Kidney (tissue), 14 donors: Measurements from ENCODE around the gene UNC93B1. TPM values are rescaled to one million over a fixed set of nuclear protein-coding genes. Genes with fewer than 3 reads are reported as not detected.

Experiments used
- DNase-seq, 5 donors: peaks; one replicate each; pipeline ENCODE4 v3.0.0-alpha.2; 2013 to 2020
- FAIRE-seq: peaks from 2 replicates; lab custom pipeline; 2012; peaks lifted over from hg19 to GRCh38; lab: Jason Lieb, UNC
- H3K27ac ChIP-seq, 2 donors: one replicate each; pipeline ENCODE4 v1.7.0; 2013; ENCODE audit warnings: low read depth in 2 of 2, low read length in 2 of 2, inconsistent platforms in 1 of 2
- H3K27me3 ChIP-seq: one replicate; pipeline ENCODE4 v1.7.1; 2013; ENCODE audit warnings: low read length, inconsistent platforms; ENCODE audit not compliant: control insufficient read depth, insufficient read depth
- H3K36me3 ChIP-seq, 3 donors: one replicate each; pipeline versions ENCODE4 v1.7.0 to v1.7.1; 2013; ENCODE audit warnings: low read length in 3 of 3, control low read depth in 1 of 3, inconsistent platforms in 1 of 3; ENCODE audit not compliant: insufficient read depth in 3 of 3, control insufficient read depth in 2 of 3
- H3K4me1 ChIP-seq, 3 donors: one replicate each; pipeline versions ENCODE4 v1.7.0 to v1.7.1; 2013; ENCODE audit warnings: low read length in 3 of 3, inconsistent platforms in 1 of 3, low read depth in 1 of 3; ENCODE audit not compliant: control insufficient read depth in 2 of 3, insufficient read depth in 2 of 3
- H3K4me3 ChIP-seq, 3 donors: one replicate each; pipeline versions ENCODE4 v1.7.0 to v1.8.1; 2013; ENCODE audit warnings: low read length in 3 of 3, control low read depth in 1 of 3, inconsistent platforms in 1 of 3
- H3K9ac ChIP-seq, 3 donors: one replicate each; pipeline versions ENCODE4 v1.7.0 to v1.7.1; 2013; ENCODE audit warnings: low read length in 3 of 3, control low read depth in 1 of 3, inconsistent platforms in 1 of 3
- H3K9me3 ChIP-seq, 3 donors: one replicate each; pipeline versions ENCODE4 v1.7.0 to v1.7.1; 2013; ENCODE audit warnings: low read length in 3 of 3, control low read depth in 1 of 3, inconsistent platforms in 1 of 3; ENCODE audit not compliant: control insufficient read depth in 2 of 3, insufficient read depth in 1 of 3
- intact Hi-C: fragments of 100-400 bp; cut with DNase I; formaldehyde crosslinking; loops from one replicate; pipeline ENCODE4 v1.11.1; 2022
- polyA plus RNA-seq: library from polyadenylated mRNA; stranded (reverse); fragments of 350-450 nt; fragmentation: Illumina TruSeq; extraction: RNeasy Lipid Tissue Mini Kit (QIAGEN cat#74804); gene quantifications from one replicate; pipeline ENCODE4 v1.2.3, GENCODE V29; 2014; ENCODE audit warnings: low read depth, low replicate concordance; ENCODE audit not compliant: insufficient read depth
- total RNA-seq: library from RNA; stranded (reverse); fragmentation: NEBNext Ultra II Directional; extraction: Animal tissue kit (Norgen Biotek cat#: 25700); gene quantifications from one replicate; pipeline ENCODE4 v1.2.1, GENCODE V29; 2021
- TF ChIP-seq, protein P1 (sequence below): IDR thresholded peaks from 3 replicates; pipeline ENCODE4 v1.5.1; 2012; ENCODE audit warnings: mild to moderate bottlenecking, moderate library complexity, borderline replicate concordance; ENCODE audit not compliant: insufficient read depth; ENCODE audit errors: extremely low read depth
- donor health status: control.
- donor health status: control.
- donor health status: control.
- donor health status: control.
- donor health status: control.
- donor health status: DM: yes; HTN: yes; CAD: no.
- donor health status: Normal renal cell carcinoma (clear cell type).

UNC93B1 gene
- total and polyA plus RNA-seq, 2 donors from 2014 or later = 21.3 to 67.9 TPM

DNA sequence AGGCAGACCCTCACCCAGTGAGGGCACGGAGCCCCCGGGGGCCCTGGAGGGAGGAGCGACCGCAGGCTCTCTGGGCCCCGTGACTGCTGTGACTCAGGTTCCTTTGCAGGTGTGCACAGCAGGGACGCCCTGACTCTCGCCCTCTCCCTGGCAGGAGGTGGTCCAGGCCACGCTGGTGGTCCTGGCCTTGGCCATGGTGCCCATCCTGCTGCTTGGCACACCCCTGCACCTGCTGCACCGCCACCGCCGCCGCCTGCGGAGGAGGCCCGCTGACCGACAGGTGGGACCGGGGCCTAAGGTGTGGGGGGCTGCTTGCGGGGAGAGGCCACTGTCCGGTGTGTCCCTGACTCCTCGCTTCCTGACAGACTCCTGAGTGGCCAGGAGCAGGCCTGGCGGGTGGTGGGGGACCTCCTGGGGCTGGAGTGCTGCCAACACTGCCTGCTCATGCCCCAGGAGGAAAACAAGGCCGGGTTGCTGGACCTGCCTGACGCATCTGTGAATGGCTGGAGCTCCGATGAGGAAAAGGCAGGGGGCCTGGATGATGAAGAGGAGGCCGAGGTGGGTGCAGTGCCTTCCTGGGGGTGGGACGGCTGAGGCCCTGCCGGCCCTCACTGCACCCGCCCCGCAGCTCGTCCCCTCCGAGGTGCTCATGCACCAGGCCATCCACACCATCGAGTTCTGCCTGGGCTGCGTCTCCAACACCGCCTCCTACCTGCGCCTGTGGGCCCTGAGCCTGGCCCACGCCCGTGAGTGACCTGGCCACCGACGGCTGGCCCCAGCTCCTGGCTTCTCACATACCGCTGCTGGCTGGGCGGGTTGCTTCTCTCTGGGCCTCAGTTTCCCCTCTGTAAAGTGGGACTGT lies 45.8 kb upstream of the UNC93B1 start:
- peak in 1 of 5 donors; percentile 41 for DNase-seq
- no peaks in the 10 kb centered on the region for H3K9me3 ChIP-seq
- no peaks in the 10 kb centered on the region for H3K4me1 ChIP-seq
- TF ChIP-seq, protein P1, sequence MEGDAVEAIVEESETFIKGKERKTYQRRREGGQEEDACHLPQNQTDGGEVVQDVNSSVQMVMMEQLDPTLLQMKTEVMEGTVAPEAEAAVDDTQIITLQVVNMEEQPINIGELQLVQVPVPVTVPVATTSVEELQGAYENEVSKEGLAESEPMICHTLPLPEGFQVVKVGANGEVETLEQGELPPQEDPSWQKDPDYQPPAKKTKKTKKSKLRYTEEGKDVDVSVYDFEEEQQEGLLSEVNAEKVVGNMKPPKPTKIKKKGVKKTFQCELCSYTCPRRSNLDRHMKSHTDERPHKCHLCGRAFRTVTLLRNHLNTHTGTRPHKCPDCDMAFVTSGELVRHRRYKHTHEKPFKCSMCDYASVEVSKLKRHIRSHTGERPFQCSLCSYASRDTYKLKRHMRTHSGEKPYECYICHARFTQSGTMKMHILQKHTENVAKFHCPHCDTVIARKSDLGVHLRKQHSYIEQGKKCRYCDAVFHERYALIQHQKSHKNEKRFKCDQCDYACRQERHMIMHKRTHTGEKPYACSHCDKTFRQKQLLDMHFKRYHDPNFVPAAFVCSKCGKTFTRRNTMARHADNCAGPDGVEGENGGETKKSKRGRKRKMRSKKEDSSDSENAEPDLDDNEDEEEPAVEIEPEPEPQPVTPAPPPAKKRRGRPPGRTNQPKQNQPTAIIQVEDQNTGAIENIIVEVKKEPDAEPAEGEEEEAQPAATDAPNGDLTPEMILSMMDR = no peak
- no peak overlapping the region for H3K27ac ChIP-seq
- FAIRE-seq = no peak
- H3K4me3 ChIP-seq = no peak overlapping the region
- H3K36me3 ChIP-seq = peaks cover 0 to 8% (median 0%) of the 10 kb centered on the region in 3 donors
- intact Hi-C loops = no loop called here
- H3K9ac ChIP-seq = no peak overlapping the region
- H3K27me3 ChIP-seq = no peaks in the 10 kb centered on the region

DNA sequence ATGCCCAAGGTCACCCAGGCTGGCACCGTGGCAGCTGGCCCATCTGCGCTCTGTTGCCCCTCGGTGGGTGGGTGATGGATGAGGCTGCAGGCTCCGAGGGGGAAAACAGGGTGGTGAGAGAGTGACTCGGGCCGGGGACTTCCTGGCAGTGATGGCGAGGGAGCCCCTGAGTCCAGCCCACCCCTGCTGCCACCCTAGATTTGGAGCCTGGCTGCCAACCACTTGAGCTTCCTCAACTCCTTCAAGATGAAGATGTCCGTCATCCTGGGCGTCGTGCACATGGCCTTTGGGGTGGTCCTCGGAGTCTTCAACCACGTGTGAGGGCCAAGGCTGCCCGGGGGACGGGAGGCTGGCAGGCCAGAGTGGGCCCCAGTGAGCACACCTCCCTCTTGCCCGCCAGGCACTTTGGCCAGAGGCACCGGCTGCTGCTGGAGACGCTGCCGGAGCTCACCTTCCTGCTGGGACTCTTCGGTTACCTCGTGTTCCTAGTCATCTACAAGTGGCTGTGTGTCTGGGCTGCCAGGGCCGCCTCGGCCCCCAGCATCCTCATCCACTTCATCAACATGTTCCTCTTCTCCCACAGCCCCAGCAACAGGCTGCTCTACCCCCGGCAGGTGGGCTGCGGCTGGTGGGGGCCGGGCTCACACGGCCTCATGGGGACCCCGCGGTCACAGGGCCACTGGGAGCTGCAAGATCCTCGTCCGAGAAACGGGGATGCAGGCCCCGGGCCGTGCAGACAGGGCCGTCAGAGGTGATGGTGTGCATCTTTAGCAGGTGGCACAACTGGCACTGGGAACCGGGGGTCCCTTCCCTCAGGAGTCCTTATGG lies 45.0 kb upstream of the UNC93B1 start:
- FAIRE-seq (no peak), DNase-seq (peak in 1 of 5 donors; percentile 24)

DNA sequence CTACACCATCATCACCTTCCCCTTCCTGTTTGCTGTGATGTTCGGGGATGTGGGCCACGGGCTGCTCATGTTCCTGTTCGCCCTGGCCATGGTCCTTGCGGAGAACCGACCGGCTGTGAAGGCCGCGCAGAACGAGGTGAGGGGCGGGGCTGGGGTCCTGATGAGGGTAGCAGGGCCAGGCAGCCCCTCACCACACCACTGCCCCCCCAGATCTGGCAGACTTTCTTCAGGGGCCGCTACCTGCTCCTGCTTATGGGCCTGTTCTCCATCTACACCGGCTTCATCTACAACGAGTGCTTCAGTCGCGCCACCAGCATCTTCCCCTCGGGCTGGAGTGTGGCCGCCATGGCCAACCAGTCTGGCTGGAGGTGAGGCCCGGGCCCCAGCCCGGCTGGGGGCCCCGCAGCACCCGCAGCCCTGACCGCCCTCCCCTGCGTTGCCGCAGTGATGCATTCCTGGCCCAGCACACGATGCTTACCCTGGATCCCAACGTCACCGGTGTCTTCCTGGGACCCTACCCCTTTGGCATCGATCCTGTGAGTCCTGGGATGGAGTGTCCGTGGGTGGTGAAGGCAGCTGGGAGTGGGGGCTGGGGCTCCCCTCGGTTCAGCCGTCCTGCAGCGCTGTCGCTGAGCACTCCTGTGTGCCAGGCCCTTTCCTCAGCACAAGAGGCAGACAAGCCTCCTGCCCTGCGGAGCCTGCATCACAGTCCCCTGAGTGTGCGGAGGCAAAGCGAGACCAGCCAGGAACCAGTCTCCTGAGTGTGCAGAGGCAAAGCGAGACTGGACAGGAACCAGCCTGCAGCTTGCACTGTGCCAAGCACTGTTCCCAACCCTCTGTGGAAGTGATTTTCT lies 43.8 kb upstream of the UNC93B1 start:
- DNase-seq (no peak), FAIRE-seq (no peak)
- H3K9me3 ChIP-seq = no peaks in the 10 kb centered on the region
- TF ChIP-seq, protein P1 = no peak
- intact Hi-C loops = no loop called here
- H3K36me3 ChIP-seq = no peaks in the 10 kb centered on the region
- H3K27me3 ChIP-seq = no peaks in the 10 kb centered on the region
- no peak overlapping the region for H3K27ac ChIP-seq
- no peak overlapping the region for H3K9ac ChIP-seq
- H3K4me1 ChIP-seq = no peaks in the 10 kb centered on the region
- no peak overlapping the region for H3K4me3 ChIP-seq

More for the DNA sequence above, 45.0 kb upstream of the UNC93B1 start:
- H3K4me1 ChIP-seq = no peaks in the 10 kb centered on the region
- no peak overlapping the region for H3K9ac ChIP-seq
- no peak overlapping the region for H3K27ac ChIP-seq
- H3K9me3 ChIP-seq = no peaks in the 10 kb centered on the region
- TF ChIP-seq, protein P1 = no peak
- no peak overlapping the region for H3K4me3 ChIP-seq
- H3K36me3 ChIP-seq = peaks cover 0 to 8% (median 0%) of the 10 kb centered on the region in 3 donors
- intact Hi-C loops = no loop called here
- no peaks in the 10 kb centered on the region for H3K27me3 ChIP-seq
